Adipose tissue (tissue), 3 donors: ENCODE results near the gene LAMC3. TPM values are rescaled to one million over a fixed set of nuclear protein-coding genes. Genes with fewer than 3 reads are reported as not detected.

Source experiments
- H3K27ac ChIP-seq: one replicate; pipeline ENCODE4 v1.5.1; 2013; ENCODE audit warnings: low read depth, low read length
- WGBS, 3 donors: extraction: QIAGEN DNeasy Blood & Tissue Kit; methylation state at CpG; one replicate each; pipeline ENCODE4 v1.1.7; 2013; 5-methylcytosine and 5-hydroxymethylcytosine counted together
- polyA plus RNA-seq, 3 donors: library from polyadenylated mRNA; stranded (reverse); fragments of 200-250 nt; gene quantifications; one replicate each; pipeline ENCODE4 v1.2.3, GENCODE V29; 2013
- donor health status: healthy with polysubstance abuse.
- donor health status: Bipolar disorder and iron deficiency.
- donor health status: healthy.

The LAMC3 gene
- polyA plus RNA-seq, 3 donors = 0.45 to 1.8 (median 0.46) TPM

GRCh38 chr9:131019388-131020239, 10.6 kb downstream of the LAMC3 start:
- 58 to 73% (median 64%) methylated on average over 15 of the region's 15 CpGs for WGBS, 3 donors

GRCh38 chr9:131020388-131020787, 11.4 kb downstream of the LAMC3 start:
- 55 to 69% (median 64%) methylated on average over 2 of the region's 2 CpGs for WGBS, 3 donors
- H3K27ac ChIP-seq = no peak overlapping the region

More at GRCh38 chr9:131019388-131020239, 10.6 kb downstream of the LAMC3 start:
- no peak overlapping the region for H3K27ac ChIP-seq

- 68 to 72% (median 68%) methylated on average over 7 of the region's 7 CpGs for WGBS, 3 donors
- no peak overlapping the region for H3K27ac ChIP-seq
These were observed 11.9 kb downstream of the LAMC3 start for GRCh38 chr9:131020862-131021261.

- 76 to 86% (median 81%) methylated on average over 7 of the region's 7 CpGs for WGBS, 3 donors
- H3K27ac ChIP-seq = no peak overlapping the region
These were observed 12.8 kb downstream of the LAMC3 start for GRCh38 chr9:131021785-131022184.

- H3K27ac ChIP-seq = no peak overlapping the region
- 66 to 78% (median 73%) methylated on average over 15 of the region's 15 CpGs for WGBS, 3 donors
These were observed 16.2 kb downstream of the LAMC3 start for GRCh38 chr9:131024978-131025868.

GRCh38 chr9:131025953-131026858, 17.2 kb downstream of the LAMC3 start:
- WGBS, 3 donors = 85 to 92% (median 91%) methylated on average over 40 of the region's 40 CpGs
- H3K27ac ChIP-seq = no peak overlapping the region

- WGBS, 3 donors = 89 to 94% (median 94%) methylated on average over 23 of the region's 23 CpGs
These were observed 18.3 kb downstream of the LAMC3 start for GRCh38 chr9:131027048-131027871.

GRCh38 chr9:131027872-131028179, 18.9 kb downstream of the LAMC3 start:
- H3K27ac ChIP-seq = no peak overlapping the region
- WGBS, 3 donors = 82 to 93% (median 92%) methylated on average over 11 of the region's 11 CpGs

More at GRCh38 chr9:131027048-131027871, 18.3 kb downstream of the LAMC3 start:
- H3K27ac ChIP-seq = no peak overlapping the region

GRCh38 chr9:131028221-131028884, 19.4 kb downstream of the LAMC3 start:
- WGBS, 3 donors = 78 to 85% (median 84%) methylated on average over 24 of the region's 24 CpGs

GRCh38 chr9:131028931-131029573, 20.1 kb downstream of the LAMC3 start:
- 76 to 80% (median 77%) methylated on average over 14 of the region's 14 CpGs for WGBS, 3 donors
- no peak overlapping the region for H3K27ac ChIP-seq

More at GRCh38 chr9:131028221-131028884, 19.4 kb downstream of the LAMC3 start:
- no peak overlapping the region for H3K27ac ChIP-seq

GRCh38 chr9:131029574-131029952, 20.6 kb downstream of the LAMC3 start:
- WGBS, 3 donors = 72 to 89% (median 88%) methylated on average over 3 of the region's 3 CpGs
- no peak overlapping the region for H3K27ac ChIP-seq

- 82 to 87% (median 83%) methylated on average over 13 of the region's 13 CpGs for WGBS, 3 donors
- no peak overlapping the region for H3K27ac ChIP-seq
These were observed 21.4 kb downstream of the LAMC3 start for GRCh38 chr9:131030239-131031004.

- no peak overlapping the region for H3K27ac ChIP-seq
- 77 to 89% (median 85%) methylated on average over 17 of the region's 17 CpGs for WGBS, 3 donors
These were observed 22.1 kb downstream of the LAMC3 start for GRCh38 chr9:131031005-131031641.

GRCh38 chr9:131031642-131032005, 22.6 kb downstream of the LAMC3 start:
- H3K27ac ChIP-seq = no peak overlapping the region

GRCh38 chr9:131032384-131032783, 23.4 kb downstream of the LAMC3 start:
- no peak overlapping the region for H3K27ac ChIP-seq
- WGBS, 3 donors = 83 to 85% (median 85%) methylated on average over 12 of the region's 12 CpGs

More at GRCh38 chr9:131031642-131032005, 22.6 kb downstream of the LAMC3 start:
- WGBS, 3 donors = 77 to 83% (median 78%) methylated on average over 7 of the region's 7 CpGs
